AG20443 (cell line): ENCODE measurements around the gene COL11A2.

Experiments used
- DNase-seq: peaks from one replicate; pipeline ENCODE4 v3.0.0; 2012; ENCODE audit warnings: low spot score, mixed read lengths

COL11A2 gene

DNA sequence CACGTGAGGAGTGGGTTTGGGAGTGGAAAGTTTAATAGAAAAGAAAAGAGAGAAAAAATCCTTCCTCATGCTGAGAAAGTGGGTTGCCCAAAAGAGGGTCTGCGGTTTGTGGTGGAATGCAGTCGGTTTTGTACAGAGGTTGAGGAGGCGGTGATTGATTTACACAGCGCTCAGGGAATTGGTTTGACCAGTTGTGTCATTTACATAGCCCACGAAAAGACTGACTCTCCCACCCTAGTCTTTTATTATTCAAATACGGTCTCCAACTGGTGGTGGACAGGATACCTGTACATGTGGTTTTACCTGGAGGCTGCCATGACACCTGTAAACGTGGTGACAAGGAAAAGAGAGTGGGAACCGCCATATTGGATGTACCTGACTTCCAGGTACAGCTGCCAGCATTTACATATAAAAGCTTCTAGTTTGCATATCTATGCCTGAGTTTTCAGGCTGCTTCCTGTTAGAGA is 74.4 kb downstream of the COL11A2 start:
- no peak for DNase-seq

DNA sequence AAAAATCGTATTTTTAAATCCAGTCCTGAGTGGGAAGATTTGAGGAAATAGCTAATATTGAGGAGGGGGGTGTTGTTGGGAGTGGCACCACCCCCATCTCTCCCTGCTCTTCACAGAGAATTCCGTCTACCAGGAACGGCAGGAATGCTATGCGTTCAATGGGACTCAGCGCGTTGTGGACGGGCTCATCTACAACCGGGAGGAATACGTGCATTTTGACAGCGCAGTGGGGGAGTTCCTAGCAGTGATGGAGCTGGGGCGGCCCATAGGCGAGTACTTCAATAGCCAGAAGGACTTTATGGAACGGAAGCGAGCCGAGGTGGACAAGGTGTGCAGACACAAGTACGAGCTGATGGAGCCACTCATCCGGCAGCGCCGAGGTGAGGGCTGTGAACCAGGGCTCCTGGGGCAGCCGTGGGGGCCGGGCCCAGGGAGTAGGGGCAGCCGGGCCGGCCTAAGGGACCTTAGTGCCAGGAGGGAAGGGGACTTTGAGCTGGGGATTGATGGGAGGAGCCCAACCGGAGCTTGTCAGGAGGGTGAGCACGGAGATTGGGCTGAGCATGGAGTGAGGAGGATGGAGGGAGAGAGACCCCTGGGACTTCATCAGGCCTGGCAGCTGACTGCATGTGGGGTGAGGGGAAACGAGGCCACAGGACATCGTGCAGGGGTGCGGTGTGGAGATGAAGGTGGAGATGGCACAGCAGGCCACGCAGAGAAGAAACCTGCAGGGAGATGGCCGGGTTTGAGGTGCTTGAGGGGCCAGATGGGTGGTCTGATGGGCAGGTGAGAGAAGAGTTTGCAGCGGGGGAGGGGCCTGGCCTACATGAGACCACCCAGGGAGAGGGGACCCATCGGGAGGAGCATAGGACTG is 75.2 kb downstream of the COL11A2 start:
- DNase-seq = no peak

DNA sequence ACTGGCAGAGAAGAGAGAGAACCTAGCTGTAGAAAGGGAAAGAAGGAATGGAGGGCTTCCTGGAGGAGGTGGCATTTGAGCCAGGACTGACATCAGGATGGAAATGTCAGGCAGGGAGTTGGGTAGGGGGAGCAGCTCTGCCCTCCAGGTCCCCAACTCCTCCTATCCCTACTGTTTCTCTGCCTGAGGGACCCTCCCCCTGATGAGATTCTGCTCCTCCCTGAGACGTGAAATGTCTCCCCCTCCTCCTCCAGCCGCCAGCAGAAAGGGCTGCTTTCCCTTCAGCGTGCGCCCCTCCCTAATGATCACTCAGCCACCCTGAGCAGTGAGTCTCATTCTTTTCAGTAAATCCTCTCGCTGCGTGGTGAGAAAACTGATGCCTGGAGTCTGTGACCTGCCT is 75.8 kb downstream of the COL11A2 start:
- no peak for DNase-seq

DNA sequence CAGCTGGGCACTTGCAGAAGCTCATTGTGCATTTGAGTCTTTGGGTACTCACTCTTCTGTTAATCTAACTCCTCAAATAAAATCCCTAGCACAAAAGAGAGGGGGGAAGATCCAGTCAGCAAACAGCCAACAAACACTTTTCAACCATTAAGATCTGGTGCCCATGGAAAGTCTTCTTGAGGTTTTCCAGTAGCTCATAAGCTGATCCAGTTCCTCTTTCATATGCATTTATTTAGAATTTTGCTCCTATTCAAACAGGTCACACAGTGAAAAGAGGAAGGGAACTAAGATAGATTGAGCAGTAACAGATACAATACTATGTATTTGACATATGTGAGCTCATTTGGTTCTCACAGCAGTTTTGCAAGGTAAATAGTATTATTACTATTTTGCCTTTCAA is 77.9 kb downstream of the COL11A2 start:
- no peak for DNase-seq

DNA sequence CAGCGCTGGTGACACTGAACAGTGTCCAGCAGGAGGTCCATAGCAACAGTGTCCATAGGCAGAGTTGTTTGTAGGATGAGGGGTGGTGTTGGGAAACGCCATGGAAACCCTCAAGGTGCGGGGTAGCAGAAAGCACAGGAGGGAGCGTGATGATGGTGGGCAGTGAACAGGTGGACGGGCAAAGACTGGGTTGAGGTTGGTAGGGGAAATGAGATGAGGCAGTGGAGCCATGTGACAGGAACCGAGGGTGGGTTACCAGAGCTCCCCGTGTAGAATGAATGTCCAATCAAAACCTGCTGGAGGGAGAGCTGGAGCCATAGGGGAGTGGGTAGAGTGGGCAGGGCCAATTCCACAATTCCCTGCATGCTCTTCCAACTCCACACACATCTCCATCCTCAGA is 78.5 kb downstream of the COL11A2 start:
- no peak for DNase-seq
